HT1080 (cell line): ENCODE results near the gene TMTC2. TPM values are rescaled to one million over a fixed set of nuclear protein-coding genes. Genes with fewer than 3 reads are reported as not detected.

ENCODE experiments used
- DNase-seq: peaks from one replicate; pipeline ENCODE4 v3.0.0-alpha.2; 2015; ENCODE audit warnings: low read depth
- total RNA-seq: library from RNA; depleted of rRNA; stranded (reverse); fragments of >200 nt; shearing (Covaris generic); gene quantifications from 2 replicates; pipeline ENCODE4 v1.2.3, GENCODE V29; 2014

Gene TMTC2
- total RNA-seq, 1 experiment from 2014 or later = 1.7 TPM

DNA sequence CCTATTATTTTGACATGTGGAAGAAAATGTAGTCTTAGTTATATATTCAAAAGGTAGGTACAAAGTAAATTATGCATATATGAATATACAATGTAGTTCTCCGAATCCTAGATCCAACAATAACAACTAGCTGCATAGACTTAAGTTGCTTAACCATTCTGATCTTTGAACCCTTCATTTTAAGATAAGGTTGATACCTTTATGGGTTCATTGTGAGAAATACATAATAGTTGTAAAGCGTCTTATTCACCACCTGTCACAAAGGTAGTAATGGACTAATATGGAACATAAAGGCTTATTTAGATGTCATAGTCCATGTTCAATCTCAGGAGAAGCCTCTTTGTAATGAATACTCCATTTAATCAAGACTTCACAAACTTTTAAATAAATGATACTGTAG lies 263.6 kb downstream of the TMTC2 start:
- DNase-seq = no peak

DNA sequence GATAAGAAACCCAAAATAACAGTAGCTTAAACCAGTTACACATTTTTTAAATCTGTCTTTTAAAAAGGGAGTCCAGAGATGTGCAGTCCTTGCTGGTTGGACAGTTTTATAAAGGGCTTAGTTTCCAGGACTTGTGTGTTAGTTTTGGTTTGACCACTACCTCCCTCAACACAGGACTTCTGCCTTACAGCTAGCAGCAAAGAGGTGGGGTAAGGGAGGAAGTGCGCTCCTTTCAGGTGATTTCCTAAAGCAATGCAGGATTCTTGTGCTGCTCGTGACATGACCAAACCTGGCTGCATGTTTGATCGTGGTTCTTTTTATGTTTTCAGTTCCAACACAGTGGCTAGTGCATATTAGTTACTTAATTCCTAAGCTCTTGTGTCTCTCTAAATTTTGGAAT lies 266.2 kb downstream of the TMTC2 start:
- no peak for DNase-seq

DNA sequence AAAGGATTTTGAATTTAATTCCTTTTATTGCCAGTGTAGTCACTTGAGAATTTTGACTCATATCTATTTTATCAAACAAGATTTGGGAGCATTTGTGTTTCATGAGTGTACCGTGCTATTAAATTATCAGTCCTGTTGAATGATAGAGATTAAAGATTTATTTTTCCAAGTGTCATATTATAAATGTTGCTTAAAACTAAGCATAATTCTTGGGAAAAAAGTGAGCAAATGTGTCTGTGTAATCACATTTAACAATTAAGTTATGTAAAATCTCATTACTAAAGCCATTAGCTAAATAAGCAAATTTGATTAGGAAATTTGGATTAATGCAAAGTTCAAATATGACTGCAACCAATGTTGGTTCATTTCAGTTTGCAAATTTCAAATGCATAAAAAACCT lies 266.7 kb downstream of the TMTC2 start:
- DNase-seq = no peak

DNA sequence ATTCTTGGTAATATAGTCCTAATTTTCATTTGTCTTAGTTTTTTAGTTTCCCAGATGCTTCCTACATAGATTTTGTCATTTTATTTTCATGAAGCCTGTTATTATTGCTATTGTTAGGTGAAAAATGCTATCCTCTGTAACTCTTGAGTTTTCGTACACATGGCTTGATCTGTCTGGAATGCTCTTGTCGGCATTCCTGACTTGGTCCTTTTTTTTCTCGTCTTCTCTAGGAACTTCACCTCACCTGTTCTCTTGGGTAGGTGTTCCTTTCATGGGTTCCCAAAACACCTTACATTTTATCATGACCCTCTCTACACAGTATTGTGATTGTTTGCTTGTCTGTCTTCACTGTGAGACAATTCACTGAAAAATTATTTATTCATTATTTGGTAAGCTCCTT lies 267.4 kb downstream of the TMTC2 start:
- DNase-seq = no peak

DNA sequence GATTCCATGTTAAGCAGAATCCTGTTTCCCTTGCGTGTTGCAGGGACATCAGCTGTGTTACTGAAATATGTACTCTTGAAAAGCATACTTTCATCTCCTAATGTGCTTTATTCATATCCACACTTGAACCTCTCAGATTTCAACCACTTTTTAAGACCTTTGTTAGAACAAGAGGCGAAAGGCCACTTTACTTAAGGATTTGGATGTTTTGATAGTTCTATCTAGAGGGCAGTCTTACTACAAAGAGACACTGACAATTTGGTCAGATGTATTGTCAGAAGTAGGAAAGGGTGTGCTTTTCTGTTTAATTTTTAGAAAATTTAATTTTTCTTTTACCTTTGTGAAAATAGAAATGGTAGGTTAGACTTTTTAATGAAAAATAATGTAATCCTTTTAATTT lies 267.9 kb downstream of the TMTC2 start:
- DNase-seq = no peak

DNA sequence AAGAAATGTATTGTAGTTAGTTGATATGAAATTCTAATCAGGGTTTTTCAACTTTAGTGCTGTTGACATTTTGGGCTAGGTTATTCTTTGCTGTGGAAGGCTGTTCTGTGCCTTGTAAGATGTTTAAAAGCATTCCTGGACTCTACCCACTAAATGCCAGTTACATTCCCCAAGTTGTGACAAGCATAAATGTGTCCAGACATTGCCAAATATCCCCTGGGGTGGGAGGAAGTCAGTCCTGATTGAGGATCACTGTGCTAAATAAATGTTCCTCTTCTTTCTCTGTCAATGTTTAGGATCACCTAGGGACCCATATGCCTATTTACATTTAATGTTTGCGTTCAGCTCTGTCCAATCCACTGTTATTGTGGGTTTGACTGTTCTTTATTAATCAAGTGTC lies 268.3 kb downstream of the TMTC2 start:
- DNase-seq = no peak

DNA sequence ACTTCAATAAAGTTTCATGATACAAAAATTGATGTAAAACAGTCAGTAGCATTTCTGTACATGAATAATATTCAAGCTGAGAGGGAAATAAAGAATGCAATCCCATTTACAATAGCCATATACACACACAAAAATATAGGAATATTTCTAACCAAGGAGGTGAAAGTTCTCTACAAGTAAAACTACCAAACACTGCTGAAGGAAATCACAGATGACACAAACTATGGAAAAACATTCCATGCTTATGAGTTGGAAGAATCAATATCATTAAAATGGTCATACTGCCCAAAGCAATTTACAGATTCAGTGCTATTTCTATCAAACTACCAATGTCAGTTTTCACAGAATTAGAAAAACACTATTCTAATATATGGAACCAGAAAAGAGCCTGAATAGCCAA lies 272.3 kb downstream of the TMTC2 start:
- no peak for DNase-seq

DNA sequence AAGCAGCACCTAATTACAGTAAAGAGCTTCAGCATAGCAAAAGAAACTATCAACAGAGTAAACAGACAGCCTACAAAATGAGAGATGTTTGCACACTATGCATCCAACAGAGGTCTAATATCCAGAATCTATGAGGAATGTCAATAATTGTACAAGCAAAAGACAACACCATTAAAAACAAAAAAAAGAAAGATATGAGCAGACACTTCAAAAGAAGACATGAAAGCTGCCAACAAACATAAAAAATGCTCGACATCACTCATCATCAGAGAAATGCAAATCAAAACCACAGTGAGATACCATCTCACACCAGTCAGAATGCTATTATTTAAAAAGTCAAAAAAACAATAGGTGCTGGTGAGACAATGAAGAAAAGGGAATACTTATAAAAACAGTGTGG lies 273.1 kb downstream of the TMTC2 start:
- DNase-seq = no peak

DNA sequence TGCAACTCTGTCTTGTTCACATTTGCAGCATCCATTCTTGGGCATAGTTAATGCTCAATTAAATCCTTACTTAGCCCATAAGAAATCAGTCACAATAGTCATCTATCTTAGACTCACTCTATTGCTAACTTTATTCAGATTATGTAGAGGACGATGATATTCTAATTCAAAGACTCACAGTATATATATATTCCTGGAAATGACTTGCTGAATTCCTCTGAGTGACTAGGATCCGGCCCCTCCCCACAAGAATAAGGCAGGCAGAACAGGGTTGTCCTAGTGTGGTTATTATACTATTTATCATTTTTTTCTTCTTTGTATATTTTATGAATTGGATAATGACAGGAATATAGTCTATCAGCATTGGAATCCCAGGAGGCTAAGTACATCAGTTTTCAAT lies 275.1 kb downstream of the TMTC2 start:
- DNase-seq = no peak

DNA sequence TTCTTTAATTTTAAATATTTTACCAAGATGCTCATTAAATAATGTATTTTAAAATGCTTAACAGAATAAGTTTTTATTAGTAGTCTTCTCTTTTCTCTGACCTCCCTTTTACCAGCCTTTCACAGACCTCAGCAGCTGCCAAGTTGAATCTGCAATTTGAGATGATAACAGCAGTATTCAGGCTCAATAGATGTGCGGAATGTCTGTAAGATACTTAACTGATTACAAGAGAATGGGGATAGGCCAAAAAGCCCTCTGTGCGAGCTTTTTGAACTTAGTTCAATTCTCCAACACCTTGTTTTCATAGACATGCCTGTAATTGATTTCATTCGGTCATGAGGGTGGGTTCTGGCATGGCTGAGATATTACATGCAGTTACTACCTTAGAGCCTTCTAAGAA lies 277.2 kb downstream of the TMTC2 start:
- DNase-seq = no peak

DNA sequence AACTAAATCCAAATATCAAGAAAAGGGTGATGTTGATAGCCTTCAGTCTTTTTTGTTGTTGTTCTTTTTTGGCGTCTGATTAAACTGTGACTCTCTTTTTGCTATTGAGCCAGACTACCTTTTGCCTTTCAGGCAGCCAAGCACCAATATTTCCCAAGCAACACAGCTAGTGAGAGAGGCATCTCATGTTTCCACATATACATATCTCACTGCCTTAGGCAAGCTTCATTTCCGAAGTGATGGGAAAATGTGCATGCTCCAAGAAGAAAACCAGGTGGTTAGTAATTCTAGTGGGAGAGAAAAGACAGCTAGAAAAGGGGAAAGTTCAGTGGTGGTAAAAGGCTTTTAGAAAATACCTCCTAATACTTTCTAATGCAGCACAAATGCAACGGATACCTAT lies 277.7 kb downstream of the TMTC2 start:
- no peak for DNase-seq

DNA sequence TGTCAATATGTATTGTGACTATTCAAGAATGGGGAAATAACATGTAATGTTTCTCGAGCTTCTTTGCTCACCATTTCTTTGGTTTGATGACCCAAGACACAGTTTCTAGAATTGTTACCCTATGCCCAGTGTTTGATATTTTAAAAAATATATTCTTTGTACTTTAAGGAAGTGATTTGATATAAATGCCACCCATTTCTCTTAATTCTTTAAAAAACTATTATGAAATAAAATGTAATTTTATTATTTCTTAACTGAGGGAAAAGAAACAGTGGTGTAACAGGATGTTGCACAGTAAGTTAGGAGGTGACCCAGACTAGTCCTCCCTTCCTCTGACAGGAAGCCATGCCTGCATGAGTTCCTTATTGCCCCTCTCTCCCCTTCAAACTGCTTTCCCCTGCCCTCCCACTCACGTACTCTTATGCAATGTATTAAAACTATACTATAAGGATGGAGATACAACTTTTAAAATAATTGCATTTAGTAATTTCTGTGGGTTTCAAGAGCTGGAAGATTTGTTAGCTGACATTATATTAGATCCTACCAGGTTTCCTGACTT lies 279.4 kb downstream of the TMTC2 start:
- DNase-seq = no peak

DNA sequence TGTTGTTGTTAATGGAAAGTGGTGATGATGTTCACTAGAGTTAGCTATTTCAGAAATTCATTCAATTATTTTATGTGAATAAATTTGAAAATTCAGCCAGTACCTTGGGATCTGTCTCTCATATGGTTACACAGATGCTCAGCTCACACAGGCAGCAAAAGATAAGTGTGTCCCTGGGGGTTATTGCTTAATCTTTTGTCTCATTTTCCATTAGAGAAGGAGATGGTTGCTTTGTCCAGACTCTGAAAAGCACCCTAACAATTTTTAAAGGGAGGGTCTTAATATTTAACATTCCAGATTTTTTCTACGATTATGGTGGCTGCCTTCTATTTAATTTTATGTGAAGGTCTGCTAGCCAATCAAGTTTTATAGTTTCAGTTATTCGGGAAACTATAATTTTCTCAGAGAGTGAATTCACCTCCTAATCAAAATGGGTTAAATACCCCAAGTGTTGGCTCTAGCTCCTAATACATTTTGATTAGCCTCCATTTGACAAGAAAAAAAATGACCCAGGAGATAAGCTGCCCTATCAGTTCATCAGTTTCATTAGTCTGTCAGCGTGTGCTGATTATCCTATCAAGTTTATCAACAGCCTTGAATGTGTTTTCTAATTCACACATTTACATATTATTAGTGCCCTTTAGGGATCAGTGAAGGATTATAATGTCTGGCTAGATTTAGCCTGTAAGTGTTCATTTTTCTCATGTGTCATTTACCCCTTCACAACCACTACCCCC lies 282.1 kb downstream of the TMTC2 start:
- no peak for DNase-seq

DNA sequence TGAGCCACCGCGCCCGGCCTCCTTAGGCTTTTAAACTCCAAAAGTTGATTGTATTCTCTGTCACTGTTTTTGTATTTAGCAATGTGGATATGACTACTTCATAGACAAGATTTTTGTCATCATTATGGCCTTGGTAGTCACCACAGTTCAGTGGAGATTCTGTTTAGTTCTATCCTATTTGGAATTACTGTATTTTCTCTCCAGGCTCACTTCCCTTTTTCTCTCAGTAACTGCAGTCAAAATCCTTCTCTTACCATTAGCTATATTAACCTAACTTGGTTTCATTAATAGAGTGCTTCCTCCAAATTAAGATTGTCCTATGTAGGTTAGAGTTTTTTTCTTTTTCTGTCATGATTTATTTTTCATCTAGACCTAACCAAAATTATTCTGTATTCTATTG lies 283.9 kb downstream of the TMTC2 start:
- DNase-seq = no peak

DNA sequence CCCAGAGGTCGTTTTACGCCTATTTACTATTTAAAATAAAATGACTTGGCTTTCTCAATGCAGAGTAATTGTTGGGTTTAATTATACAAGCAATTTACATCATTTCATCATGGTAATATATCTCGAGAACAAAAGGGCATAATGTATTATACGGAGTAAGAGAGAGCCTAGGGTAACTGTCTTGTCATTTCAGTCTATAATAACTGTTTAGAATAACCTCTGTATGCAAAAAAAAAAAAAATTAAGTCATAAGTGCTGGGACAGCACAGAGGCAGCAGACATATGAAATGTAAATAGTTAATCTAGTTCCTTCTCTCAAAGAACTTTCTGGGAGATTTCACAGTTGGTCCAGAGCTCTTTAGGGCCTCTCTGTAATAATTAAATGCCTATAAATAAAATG lies 284.9 kb downstream of the TMTC2 start:
- DNase-seq = no peak

DNA sequence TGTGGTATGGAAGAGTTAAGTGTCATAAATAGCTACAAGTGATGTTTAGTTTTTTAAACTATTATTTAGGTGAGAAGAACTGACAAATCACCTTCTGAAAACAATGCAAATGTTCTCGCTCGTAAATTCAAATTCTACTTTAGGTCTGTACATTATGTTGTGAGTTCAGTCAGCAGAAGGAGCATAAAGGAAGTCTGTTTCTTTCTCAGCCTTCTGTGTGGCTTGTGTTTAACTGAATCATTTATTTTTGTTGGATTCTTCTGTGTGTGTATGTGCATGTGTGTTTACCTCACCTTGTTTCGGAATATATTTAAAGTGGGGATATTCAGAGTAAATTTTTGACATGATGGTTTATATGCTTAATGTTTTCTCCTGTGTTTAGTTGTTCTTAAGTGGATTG lies 285.9 kb downstream of the TMTC2 start:
- DNase-seq = no peak

DNA sequence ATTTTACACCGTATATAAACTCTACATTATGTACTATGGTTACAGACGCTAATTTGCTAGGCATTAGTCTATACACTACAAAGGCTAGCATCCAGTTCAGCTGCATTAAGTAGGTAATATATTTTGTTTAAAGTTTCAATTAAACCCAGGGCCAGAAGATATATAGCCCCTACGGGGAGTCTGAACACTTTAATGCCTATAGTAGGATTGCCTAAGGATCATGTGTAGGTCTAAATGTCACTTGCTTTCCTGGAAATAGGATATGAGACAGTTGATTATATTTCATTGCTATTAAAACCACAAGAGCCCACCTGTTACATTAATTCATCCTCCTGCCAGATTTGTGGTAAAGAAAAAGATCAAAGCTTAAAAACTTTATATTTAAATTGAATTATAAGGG lies 286.9 kb downstream of the TMTC2 start:
- DNase-seq = no peak

DNA sequence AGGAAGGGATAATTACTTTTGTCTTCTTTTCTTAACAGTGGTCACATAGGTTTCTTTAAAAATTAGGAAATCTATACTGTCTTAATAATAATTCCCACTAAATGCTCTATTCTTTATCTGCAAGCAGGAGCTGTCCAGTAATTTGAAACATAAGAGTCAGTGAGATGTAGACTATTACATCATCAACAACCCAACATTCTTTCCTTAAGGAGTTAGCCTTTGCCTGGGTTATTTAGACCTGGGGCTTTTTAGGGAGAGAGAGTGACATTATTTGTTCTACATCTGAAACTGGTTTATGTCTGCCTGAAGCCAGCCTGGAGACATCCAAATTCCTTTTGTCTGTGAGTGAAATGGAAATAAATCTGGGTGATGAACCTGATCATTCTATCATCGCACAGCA lies 294.4 kb downstream of the TMTC2 start:
- no peak for DNase-seq

DNA sequence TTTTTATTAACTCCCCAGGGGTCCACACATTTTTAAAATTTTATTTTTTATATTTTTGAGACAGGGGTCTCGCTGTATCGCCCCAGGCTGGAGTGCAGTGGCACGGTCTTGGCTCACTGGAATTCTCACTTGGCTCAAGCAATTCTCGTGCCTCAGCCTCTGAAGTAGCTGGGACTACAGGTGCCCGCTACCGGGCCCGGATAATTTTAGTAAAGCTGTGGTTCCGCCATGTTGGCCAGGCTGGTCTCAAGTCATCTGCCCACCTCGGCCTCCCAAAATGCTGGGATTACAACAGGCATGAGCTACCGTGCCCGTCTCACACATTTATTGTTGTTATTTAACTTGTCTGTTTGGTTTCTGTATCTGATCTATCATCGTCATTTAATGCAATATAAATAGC lies 307.4 kb downstream of the TMTC2 start:
- no peak for DNase-seq

DNA sequence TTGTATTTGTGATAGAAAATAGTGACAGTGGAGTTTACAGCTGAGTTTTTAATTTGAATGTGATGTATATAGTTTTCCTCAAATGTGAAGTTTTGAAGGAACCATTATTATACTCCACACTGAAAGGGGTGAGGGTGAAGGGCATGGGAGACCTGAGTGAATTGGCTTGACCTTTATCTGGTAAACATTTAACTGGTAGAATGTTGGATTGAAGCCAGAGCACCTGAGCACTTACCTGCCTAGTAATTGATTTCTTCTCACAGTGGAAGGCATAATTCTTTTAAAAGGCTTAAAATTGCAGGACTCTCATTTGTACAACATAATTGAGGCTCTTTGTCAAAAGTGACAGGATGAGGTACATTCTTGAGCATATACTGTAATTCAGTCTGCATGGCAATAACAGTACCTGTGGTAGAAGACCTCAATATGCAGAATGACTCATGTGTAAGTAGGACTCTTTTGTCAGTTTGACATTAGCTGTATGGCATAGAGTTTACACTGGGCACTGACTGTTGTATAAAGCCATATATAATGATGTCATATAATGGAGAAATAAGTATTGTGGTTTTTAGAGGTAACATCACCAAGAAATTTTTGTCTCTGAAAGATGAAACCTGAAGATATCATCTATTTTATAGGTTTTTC lies 309.6 kb downstream of the TMTC2 start:
- DNase-seq = no peak

DNA sequence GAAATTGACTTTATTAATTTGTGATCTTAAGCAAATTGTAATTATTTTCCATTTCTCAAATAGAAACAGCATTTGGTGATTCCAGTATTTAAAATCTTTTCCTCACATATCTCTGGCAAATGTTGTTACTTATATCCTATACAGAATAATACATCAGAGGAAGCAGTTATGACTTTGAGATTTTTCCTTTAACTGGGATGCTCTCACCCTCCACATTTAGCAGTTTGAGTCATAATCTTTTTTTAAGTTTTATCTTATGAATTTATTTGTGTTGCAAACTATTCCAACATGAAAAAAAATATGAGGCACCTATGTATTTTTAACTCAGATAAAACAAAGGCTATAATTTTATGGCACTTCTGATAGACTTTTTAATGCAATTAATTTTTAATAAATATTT lies 311.8 kb downstream of the TMTC2 start:
- no peak for DNase-seq

DNA sequence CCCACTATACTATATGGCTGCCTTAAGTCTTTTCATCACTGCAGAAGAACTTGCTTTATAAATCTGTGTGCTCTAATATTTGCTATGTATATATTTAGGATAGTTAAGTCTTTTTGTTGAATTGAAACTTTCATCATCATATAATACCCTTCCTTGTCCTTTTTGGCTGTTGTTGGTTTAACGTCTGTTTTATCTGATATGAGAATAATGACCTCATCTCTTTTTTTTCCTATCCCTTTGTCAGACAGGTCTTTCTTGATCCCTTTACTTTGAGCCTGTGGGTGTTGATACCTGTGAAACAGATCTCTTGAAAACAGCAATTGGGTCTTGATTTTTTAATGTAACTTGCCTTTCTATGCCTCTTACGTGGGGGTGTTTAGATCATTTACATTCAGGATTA lies 316.3 kb downstream of the TMTC2 start:
- no peak for DNase-seq

DNA sequence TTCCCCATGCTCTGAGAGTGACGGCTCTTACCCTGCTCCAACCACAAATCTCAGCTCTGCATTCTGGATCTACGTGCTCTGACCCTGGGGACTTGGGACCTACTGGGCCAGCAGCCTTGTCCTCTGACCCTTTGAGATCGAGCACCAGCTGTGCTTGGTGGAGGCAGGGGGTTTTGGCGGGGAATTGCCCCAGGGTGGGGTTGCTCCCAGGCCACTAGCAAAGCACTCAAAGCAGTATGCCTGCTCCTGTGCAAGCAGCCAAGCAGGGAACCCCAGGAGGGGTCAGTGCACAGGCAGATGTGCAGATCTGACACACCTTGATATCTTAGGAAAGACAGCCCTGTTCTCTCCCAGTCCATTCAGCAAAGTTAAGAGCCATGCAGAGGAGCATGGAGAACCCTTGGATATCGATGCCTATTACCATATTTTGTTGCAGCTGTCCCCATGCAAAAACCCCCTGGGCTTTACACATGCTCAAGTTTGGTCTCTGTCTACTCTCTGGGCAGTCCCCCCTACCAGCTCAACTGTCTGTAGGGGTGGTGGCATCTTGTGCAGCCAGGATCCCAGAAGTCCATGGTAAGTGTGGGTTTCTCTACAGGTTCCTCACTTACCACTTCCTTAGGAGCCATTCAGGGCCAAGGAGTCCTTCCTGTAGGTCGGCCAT lies 319.0 kb downstream of the TMTC2 start:
- DNase-seq = no peak
